Hepatocyte (in vitro differentiated cells): ENCODE measurements around the gene XXYLT1. TPM values are rescaled to one million over a fixed set of nuclear protein-coding genes. Genes with fewer than 3 reads are reported as not detected.

Source experiments
- DNase-seq: peaks from one replicate; pipeline ENCODE4 v3.0.0-alpha.2; 2016; ENCODE audit warnings: low spot score
- H2AFZ ChIP-seq: fragments of 200-600 bp; sonication (generic); 2 replicates; pipeline ENCODE4 v1.6.0; 2016; ENCODE audit warnings: antibody characterized with exemption, mild to moderate bottlenecking
- H3K27ac ChIP-seq: fragments of 200-600 bp; sonication (generic); 2 replicates; pipeline ENCODE4 v1.5.1; 2016; ENCODE audit warnings: mild to moderate bottlenecking
- H3K27me3 ChIP-seq: fragments of 200-600 bp; sonication (generic); 2 replicates; pipeline ENCODE4 v1.6.1; 2016
- H3K36me3 ChIP-seq: fragments of 200-600 bp; sonication (generic); replicated peaks from 2 replicates; pipeline ENCODE4 v1.5.1; 2016; ENCODE audit warnings: low read depth; ENCODE audit not compliant: insufficient read depth
- H3K4me1 ChIP-seq: fragments of 200-600 bp; sonication (generic); 2 replicates; pipeline ENCODE4 v1.5.1; 2016; ENCODE audit warnings: mild to moderate bottlenecking, moderate library complexity; ENCODE audit not compliant: insufficient read depth
- H3K4me2 ChIP-seq: fragments of 200-600 bp; sonication (generic); 2 replicates; pipeline ENCODE4 v1.6.0; 2016
- H3K4me3 ChIP-seq: fragments of 200-600 bp; sonication (generic); 2 replicates; pipeline ENCODE4 v1.5.1; 2016; ENCODE audit warnings: mild to moderate bottlenecking
- H3K79me2 ChIP-seq: fragments of 200-600 bp; sonication (generic); 2 replicates; pipeline ENCODE4 v1.6.0; 2017; ENCODE audit warnings: mild to moderate bottlenecking
- H3K9me2 ChIP-seq: fragments of 200-600 bp; sonication (generic); replicated peaks from 2 replicates; pipeline ENCODE4 v1.6.0; 2017; ENCODE audit warnings: mild to moderate bottlenecking; ENCODE audit not compliant: insufficient read depth
- H3K9me3 ChIP-seq: fragments of 200-600 bp; sonication (generic); 2 replicates; pipeline ENCODE4 v1.5.1; 2016; ENCODE audit warnings: low read depth, mild to moderate bottlenecking
- H4K20me1 ChIP-seq: fragments of 200-600 bp; sonication (generic); 2 replicates; pipeline ENCODE4 v1.6.0; 2016; ENCODE audit warnings: mild to moderate bottlenecking; ENCODE audit not compliant: insufficient read depth, poor library complexity, severe bottlenecking
- CTCF ChIP-seq: fragments of 200-600 bp; sonication (generic); IDR thresholded peaks from 2 replicates; pipeline ENCODE4 v1.5.1; 2016; ENCODE audit warnings: antibody characterized with exemption, mild to moderate bottlenecking; ENCODE audit not compliant: poor library complexity
- EZH2 ChIP-seq: fragments of 200-600 bp; sonication (generic); IDR thresholded peaks from 2 replicates; pipeline ENCODE4 v1.6.1; 2016; ENCODE audit warnings: antibody characterized with exemption, mild to moderate bottlenecking, borderline replicate concordance
- EZH2phosphoT487 ChIP-seq: fragments of 200-600 bp; sonication (generic); IDR thresholded peaks from one replicate; pipeline ENCODE4 v1.6.1; 2018; ENCODE audit warnings: antibody characterized with exemption, mild to moderate bottlenecking, low read depth, moderate library complexity; ENCODE audit not compliant: unreplicated experiment, severe bottlenecking
- WGBS: methylation state at CpG from one replicate; pipeline ENCODE4 v1.1.6; 2016; ENCODE audit warnings: low lambda C conversion rate; ENCODE audit errors: missing lambda C conversion rate; 5-methylcytosine and 5-hydroxymethylcytosine counted together
- polyA plus RNA-seq: library from polyadenylated mRNA; unstranded; fragments of >200 nt; fragmentation: Nextera tagmentation; extraction: Ambion mirVana; gene quantifications from 2 replicates; pipeline ENCODE4 v1.2.1, GENCODE V29; 2016
- total RNA-seq: library from RNA; depleted of rRNA; stranded (reverse); fragments of >200 nt; gene quantifications from 2 replicates; pipeline ENCODE4 v1.2.3, GENCODE V29; 2014

The XXYLT1 gene
- total and polyA plus RNA-seq, 2 experiments from 2014 or later: 20.9 to 25.6 TPM

GRCh38 chr3:195148549-195148948 lies 122.4 kb downstream of the XXYLT1 start:
- Histone ChIP-seq H3K27ac (no peak overlapping the region), H2AFZ (no peak overlapping the region), H3K9me2 (no peaks in the 10 kb centered on the region), H3K4me1 (peaks cover 26% of the 10 kb centered on the region), H3K9me3 (no peaks in the 10 kb centered on the region), H3K4me2 (no peak overlapping the region), H3K4me3 (no peak overlapping the region), H3K27me3 (no peaks in the 10 kb centered on the region), H4K20me1 (no peaks in the 10 kb centered on the region), H3K79me2 (no peaks in the 10 kb centered on the region), H3K36me3 (no peaks in the 10 kb centered on the region)
- TF ChIP-seq CTCF (no peak), EZH2 (no peak), EZH2phosphoT487 (no peak)
- no peak for DNase-seq
- 53% methylated on average over 10 of the region's 10 CpGs for WGBS

GRCh38 chr3:195147649-195148080 lies 123.3 kb downstream of the XXYLT1 start:
- no peak overlapping the region for H3K4me2 ChIP-seq
- no peak for TF ChIP-seq CTCF
- TF ChIP-seq EZH2phosphoT487: no peak
- no peak for TF ChIP-seq EZH2
- no peak overlapping the region for H2AFZ ChIP-seq
- no peaks in the 10 kb centered on the region for H4K20me1 ChIP-seq
- no peaks in the 10 kb centered on the region for H3K9me2 ChIP-seq
- no peaks in the 10 kb centered on the region for H3K79me2 ChIP-seq
- no peaks in the 10 kb centered on the region for H3K36me3 ChIP-seq
- no peak overlapping the region for H3K27ac ChIP-seq
- H3K4me1 ChIP-seq: peaks cover 17% of the 10 kb centered on the region
- no peak for DNase-seq
- WGBS: 91% methylated on average over 17 of the region's 17 CpGs
- H3K4me3 ChIP-seq: no peak overlapping the region
- no peaks in the 10 kb centered on the region for H3K27me3 ChIP-seq
- H3K9me3 ChIP-seq: no peaks in the 10 kb centered on the region

- no peak overlapping the region for H3K4me2 ChIP-seq
These were observed 124.8 kb downstream of the XXYLT1 start for GRCh38 chr3:195146131-195146530.

More at GRCh38 chr3:195146131-195146530, 124.8 kb downstream of the XXYLT1 start:
- no peak overlapping the region for H2AFZ ChIP-seq
- H3K9me2 ChIP-seq: no peaks in the 10 kb centered on the region
- H3K4me1 ChIP-seq: peaks cover 8% of the 10 kb centered on the region
- H3K36me3 ChIP-seq: no peaks in the 10 kb centered on the region
- 77% methylated on average over 8 of the region's 8 CpGs for WGBS
- no peaks in the 10 kb centered on the region for H4K20me1 ChIP-seq
- H3K79me2 ChIP-seq: no peaks in the 10 kb centered on the region
- no peak for TF ChIP-seq CTCF
- TF ChIP-seq EZH2: no peak
- TF ChIP-seq EZH2phosphoT487: no peak
- H3K4me3 ChIP-seq: no peak overlapping the region
- no peak for DNase-seq
- no peaks in the 10 kb centered on the region for H3K9me3 ChIP-seq
- H3K27ac ChIP-seq: no peak overlapping the region
- no peaks in the 10 kb centered on the region for H3K27me3 ChIP-seq
